Measurements from ENCODE around the gene SLC7A4. TPM values are rescaled to one million over a fixed set of nuclear protein-coding genes. Genes with fewer than 3 reads are reported as not detected.

SLC7A4 gene
- total RNA-seq, 2 experiments from 2014 or later = not detected

GRCh38 chr22:21054046-21054713 is 21.8 kb upstream of the SLC7A4 start:
- ChIA-PET CTCF (ENCODE audit: unreplicated experiment) (interaction anchor here (0.6 kb wide), 1 partner anchor 490 kb away, joined by 3 read pairs; no protein-coding TSS in a partner anchor), POLR2A (no interaction called here)
- Histone ChIP-seq H3K79me2 (ENCODE audit: insufficient read depth, low read depth, low read length) (no peaks in the 10 kb centered on the region), H4K20me1 (ENCODE audit: insufficient read depth, low read length) (no peaks in the 10 kb centered on the region), H3K4me3 (ENCODE audit: low read depth, low read length, poor library complexity, severe bottlenecking) (no peak overlapping the region), H3K9me2 (ENCODE audit: insufficient read depth, low read length) (no peaks in the 10 kb centered on the region), H3K27ac (ENCODE audit: low read depth, low read length, poor library complexity, severe bottlenecking) (no peak overlapping the region), H2AFZ (ENCODE audit: low read length) (no peak overlapping the region), H3K9me3 (ENCODE audit: low read length) (no peaks in the 10 kb centered on the region), H3K4me1 (ENCODE audit: insufficient read depth, low read length, poor library complexity, severe bottlenecking) (peaks cover 16% of the 10 kb centered on the region), H3K36me3 (ENCODE audit: insufficient read depth, low read length) (no peaks in the 10 kb centered on the region), H3K4me2 (ENCODE audit: low read length) (no peak overlapping the region)
- intact Hi-C loops (cut with micrococcal nuclease; ENCODE audit: unreplicated experiment) = no loop called here
- TF ChIP-seq CTCF (conservative IDR thresholded peaks at IDR 0.05; ENCODE audit: low read length) (no peak), EZH2phosphoT487 (IDR thresholded peaks at IDR 0.05; ENCODE audit: borderline replicate concordance, low read depth, low read length) (no peak)
- no peak for DNase-seq (ENCODE audit: low spot score)
- BruUV-seq (replicated peaks) = no TSS peak

- H3K4me3 ChIP-seq (ENCODE audit: low read depth, low read length, poor library complexity, severe bottlenecking) = no peak overlapping the region
- H3K79me2 ChIP-seq (ENCODE audit: insufficient read depth, low read depth, low read length) = no peaks in the 10 kb centered on the region
- no peak for DNase-seq (ENCODE audit: low spot score)
- H2AFZ ChIP-seq (ENCODE audit: low read length) = no peak overlapping the region
- H3K27ac ChIP-seq (ENCODE audit: low read depth, low read length, poor library complexity, severe bottlenecking) = no peak overlapping the region
- H3K9me3 ChIP-seq (ENCODE audit: low read length) = no peaks in the 10 kb centered on the region
- no TSS peak for BruUV-seq (replicated peaks)
- no peaks in the 10 kb centered on the region for H4K20me1 ChIP-seq (ENCODE audit: insufficient read depth, low read length)
- H3K9me2 ChIP-seq (ENCODE audit: insufficient read depth, low read length) = no peaks in the 10 kb centered on the region
- TF ChIP-seq EZH2phosphoT487 (IDR thresholded peaks at IDR 0.05; ENCODE audit: borderline replicate concordance, low read depth, low read length) = no peak
- TF ChIP-seq CTCF (conservative IDR thresholded peaks at IDR 0.05; ENCODE audit: low read length) = no peak
- no peak overlapping the region for H3K4me2 ChIP-seq (ENCODE audit: low read length)
- CTCF ChIA-PET (ENCODE audit: unreplicated experiment) = interaction anchor here (1.0 kb wide), 1 partner anchor 32 kb away, joined by 3 read pairs; no protein-coding TSS in a partner anchor
- H3K36me3 ChIP-seq (ENCODE audit: insufficient read depth, low read length) = no peaks in the 10 kb centered on the region
- POLR2A ChIA-PET = interaction anchor here (0.6 kb wide), 1 partner anchor 36 kb away, joined by 5 read pairs; no protein-coding TSS in a partner anchor
- intact Hi-C loops (cut with micrococcal nuclease; ENCODE audit: unreplicated experiment) = no loop called here
- peaks cover 16% of the 10 kb centered on the region for H3K4me1 ChIP-seq (ENCODE audit: insufficient read depth, low read length, poor library complexity, severe bottlenecking)
These were observed 20.5 kb upstream of the SLC7A4 start for GRCh38 chr22:21052715-21053459.

All from OCI-LY7 (cell line).